GM19239 (cell line): ENCODE results near the gene LIN9.
A peak's percentile ranks its signal among the peaks of the same experiment; 100 is the strongest.
"Not testable (repeated sequence)": the region's sequence is repeated elsewhere in the genome, so short reads cannot be mapped to it uniquely, and the experiment has no call there.

Source experiments
- DNase-seq: peaks from one replicate; pipeline ENCODE4 v3.0.0; 2011; ENCODE audit warnings: low spot score; ENCODE audit not compliant: insufficient read length
- FAIRE-seq: peaks from 2 replicates; lab custom pipeline; 2011; peaks lifted over from hg19 to GRCh38; lab: Jason Lieb, UNC

Gene LIN9

DNA sequence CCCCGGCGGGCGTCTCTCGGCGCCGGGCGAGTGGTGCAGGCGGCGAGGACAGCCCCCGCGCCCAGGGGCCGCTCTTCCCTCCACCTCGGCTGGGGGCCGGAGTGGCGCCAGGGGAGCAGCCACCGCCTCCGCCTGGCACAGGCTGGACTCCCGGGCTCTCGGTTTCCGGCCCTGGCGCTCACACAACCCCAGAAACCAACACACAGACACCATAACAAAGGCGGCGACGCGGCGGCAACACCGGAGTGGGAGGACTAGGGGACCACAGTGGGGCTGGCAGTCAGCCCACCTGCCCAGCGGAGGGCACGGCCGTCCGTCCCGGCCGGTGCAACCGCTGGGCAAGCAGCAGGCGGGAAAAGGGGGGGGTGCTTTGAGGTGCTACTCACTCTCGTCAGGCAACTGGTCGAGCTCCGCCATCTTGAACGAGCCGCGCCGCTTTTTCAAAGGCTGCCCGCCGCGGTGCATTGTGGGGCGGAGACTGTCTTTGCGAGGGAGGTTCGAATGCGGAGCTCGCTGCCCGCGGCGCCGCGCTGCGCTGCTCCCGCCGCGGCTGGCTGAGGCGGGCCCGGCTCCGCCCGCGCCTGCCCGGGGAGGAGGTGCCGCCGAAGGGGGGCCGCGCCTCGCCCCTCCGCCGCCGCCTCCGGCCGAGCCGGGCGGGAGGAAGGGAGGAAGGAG lies at the start of gene LIN9:
Gene LIN9, minus strand, starts transcription at position 442 of the 675 bp plus-strand sequence. Its CDS starts 25 bp downstream, at position 417.
- DNase-seq (peak; percentile 90), FAIRE-seq (peak; percentile 81)

DNA sequence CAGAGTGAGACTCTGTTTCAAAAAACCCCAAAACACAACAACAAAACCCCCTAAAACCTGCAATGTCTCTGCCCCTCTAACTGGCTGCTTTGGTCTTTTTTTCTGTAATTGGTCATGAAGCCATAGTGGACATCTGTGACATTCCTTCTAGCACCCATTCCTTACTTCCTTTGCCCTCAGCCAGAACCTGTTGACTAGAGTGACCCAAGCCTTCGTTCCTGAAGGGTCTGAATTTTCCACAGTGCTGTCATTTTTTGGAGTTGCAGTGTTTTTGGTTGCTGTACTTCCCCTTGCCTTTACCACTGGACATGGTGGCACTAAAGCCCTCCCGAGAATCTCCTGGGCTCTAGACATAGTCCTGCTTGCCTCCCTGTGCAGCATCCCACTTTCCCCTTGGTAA lies 48.5 kb upstream of the LIN9 start:
- no peak for FAIRE-seq
- no peak for DNase-seq

DNA sequence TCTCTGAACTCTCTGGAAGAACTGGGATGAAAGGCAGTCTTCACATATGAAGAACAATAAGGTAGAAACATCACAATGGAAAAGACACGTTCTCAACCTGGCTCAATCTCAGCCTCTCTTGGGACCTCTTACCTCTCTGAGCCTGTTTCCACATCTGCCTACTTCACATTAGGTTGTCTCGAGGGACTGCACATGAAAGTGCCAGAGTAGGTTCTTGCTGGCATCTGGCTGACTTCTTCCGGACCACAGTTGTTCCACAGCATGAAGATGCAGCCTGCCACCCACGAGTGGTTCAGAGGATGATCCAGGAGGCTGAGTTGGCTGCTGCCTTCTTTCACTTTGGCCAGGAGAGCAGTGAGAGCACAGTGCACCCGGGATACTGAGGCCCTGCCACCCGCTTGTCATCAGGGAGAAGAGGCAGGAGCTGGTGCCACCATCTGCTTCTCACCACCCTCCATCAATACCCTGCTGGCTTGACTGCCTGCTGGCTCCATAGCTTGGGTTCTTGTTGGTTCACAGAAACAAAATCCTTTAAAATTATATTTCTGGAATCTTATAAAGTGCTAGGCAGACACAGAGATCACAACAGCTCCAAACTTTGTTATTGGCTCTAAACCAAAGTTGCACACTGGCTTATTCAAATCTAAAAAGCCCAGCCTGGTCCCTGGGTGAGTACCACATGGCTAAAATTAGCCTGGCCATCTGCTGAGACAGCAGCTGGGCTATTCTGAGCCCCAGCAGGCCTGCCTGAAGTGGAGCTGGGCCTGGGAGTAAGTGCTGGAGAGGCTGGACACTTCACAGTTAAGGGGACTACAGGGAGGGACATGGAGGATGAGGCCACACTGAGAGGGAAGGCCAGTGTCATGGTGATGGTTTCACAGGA lies 46.9 kb upstream of the LIN9 start:
- FAIRE-seq (peak; percentile 77), DNase-seq (no peak)

GRCh38 chr1:226355016-226355415 lies 46.1 kb upstream of the LIN9 start:
- DNase-seq, result no peak
- FAIRE-seq, result no peak

DNA sequence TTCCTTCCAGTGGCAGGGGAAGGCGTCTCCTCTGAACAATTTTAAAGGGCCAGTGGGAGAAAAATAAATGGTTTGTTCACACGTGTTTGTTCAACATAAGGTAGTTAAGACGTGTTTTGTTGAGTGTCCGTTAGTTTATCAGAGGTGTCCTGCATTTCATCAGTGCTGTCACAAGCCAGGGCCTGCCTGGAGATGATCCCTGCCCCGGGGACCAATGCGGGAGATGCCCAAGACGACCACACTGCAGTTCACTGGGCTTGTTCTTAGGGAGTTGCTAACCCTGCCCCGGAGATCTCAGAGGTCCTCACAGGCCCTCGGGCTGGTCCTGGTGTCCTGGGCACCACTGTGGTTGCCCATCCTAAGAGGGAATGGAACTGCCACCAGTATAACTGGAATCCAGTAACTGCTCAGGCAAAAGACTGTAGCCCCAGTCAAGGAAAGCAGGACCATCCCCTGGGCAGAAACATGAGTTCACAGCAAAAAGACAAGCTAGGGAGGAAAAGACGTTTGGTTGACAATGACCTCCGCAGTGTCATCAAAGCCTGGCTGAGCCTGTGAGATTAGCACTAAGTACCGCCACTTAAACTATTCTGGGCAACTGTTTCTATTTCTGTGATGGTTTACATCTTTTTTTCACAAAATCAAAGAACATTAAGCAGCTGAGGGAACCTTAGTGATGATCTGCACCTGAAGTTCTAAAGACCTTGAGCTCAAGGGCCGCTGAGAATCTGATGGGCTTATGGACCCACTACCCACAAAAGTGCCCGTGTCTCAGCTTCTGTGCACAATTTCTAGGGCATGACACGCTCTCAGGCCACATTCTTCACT lies 44.9 kb upstream of the LIN9 start:
- DNase-seq (no peak), FAIRE-seq (no peak)

DNA sequence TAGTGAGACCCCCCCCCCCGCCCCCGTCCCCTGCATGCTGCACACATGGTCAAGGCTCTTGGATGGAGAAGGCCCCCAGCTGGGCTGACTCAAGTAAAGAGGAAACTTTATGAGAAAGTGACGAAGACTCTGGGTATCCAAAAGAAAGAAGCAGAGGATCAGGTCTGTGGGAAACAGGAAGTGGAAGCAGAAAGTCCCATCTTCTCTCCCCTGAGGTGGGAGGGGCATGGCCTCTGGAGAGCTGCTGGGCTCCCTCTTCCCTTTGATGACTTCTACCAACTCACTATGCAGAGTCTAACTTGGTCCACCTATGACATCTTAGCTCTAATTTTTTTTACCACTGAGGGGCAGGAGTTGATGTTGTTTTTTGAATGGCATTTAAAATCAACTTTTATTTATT lies 42.7 kb upstream of the LIN9 start:
- FAIRE-seq, result no peak
- no peak for DNase-seq

DNA sequence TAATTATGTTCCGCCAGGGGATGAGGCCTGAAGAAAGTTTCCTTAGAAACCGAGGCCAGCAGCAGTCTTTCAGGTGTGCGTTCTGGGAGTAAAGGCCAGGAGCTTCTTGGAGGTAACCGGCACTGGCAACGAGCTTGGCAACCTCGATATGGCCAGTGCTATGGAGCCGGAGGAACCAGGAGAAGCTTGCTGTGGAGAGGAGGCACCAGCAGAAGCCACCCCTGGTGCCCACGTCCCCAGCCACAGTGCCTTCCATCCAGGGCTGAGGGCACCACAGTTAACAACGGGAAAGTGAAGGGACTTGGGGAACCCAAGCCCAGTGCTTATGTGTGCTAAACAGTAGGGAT lies 41.5 kb upstream of the LIN9 start:
- DNase-seq (no peak), FAIRE-seq (peak; percentile 44)

DNA sequence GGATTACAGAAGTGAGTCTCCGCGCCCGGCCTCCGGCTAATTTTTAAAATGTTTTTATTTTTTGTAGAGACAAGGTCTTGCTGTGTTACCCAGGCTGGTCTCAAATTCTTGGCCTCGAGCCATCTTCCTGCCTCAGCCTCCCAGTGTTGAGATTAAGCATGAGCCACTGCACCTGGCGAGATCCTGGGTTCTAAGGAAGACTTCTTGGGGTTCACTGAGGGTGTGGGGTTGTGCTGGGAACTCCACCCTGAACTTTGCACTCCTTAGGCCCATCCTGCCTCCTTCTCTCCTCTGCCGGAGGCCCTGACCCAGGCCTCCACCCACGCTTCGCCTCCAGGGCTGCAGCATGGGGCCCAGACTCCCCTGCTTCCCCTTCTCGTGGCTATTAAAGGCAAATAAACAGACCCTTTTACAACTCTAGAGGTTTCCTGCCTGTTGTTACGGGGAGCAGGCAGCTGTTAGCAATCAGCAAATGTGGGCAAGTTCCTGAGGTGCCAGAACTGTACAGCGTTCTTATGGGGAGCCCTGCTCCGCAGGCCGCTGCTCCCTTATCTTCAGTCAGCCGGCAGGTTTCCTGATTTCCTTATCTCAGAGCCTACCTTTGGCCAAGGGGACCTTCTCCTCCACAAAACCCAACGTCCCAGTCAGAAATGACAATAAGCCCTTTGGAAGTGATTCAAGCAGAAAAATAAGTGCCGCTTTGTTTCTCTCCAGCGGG lies 41.0 kb upstream of the LIN9 start:
- FAIRE-seq (peak; percentile 48), DNase-seq (no peak)

- FAIRE-seq (peak; percentile 8), DNase-seq (no peak)
These were observed 40.1 kb upstream of the LIN9 start for GRCh38 chr1:226349081-226349480.

DNA sequence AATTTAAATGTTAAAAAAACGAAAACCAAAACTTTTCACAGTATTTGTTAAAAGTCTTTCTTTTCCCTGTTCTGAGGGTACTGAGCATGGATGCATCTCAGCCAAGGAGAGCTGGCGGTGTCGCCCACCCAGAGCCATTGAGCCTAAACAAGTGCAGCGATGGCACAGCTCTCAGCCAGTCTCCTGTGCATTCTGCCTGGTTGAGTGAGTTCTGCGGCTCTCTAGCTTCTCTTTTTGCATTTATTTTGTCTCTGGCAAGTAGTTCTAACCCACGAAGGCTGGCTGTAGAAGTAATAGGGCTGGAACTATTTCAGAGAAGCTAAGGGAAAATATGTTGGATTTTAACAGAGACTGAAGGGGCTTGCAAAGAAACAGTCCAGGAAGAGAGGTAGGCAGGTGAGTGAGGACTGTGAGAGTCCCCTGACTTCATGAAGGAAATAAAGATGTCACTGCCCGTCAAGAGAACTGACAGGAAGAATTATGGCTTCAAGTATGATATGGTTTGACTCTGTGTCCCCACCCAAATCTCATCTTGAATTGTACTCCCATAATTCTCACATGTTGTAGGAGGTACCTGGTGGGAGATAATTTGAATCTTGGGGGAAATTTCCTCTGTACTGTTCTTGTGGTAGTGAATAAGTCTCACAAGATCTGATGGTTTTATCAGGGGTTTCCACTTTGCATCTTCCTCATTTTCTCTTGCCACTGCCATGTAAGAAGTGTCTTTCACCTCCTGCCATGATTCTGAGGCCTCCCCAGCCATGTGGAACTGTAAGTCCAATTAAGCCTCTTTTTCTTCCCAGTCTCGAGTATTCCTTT lies 35.7 kb upstream of the LIN9 start:
- no peak for DNase-seq
- FAIRE-seq, result no peak

GRCh38 chr1:226342656-226343055 lies 33.7 kb upstream of the LIN9 start:
- DNase-seq (no peak), FAIRE-seq (no peak)

- not testable (repeated sequence) for FAIRE-seq, DNase-seq
These were observed 31.1 kb upstream of the LIN9 start for GRCh38 chr1:226340111-226340510.

- no peak for FAIRE-seq
- DNase-seq, result no peak
These were observed 28.4 kb upstream of the LIN9 start for GRCh38 chr1:226337276-226337875.

DNA sequence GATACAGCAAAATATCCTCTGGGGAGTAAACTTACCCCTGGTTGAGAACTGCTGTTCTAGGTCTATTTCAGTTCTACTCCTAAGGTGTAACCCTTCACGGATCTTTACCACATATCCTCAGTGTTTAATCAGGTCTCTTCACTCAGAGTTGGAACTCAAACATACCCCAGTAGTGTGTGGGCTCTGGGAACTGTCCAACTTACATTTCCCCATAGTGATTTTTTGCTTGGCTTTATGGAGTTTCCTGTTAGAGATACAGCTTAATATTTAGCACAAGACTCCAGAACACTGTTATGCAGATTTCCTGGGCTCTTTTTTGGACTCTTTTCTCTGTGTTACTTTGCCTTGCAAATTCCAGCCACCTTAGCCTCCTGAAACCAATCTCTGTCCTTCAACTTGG lies 26.7 kb upstream of the LIN9 start:
- FAIRE-seq (no peak), DNase-seq (no peak)

GRCh38 chr1:226332947-226333346 lies 24.0 kb upstream of the LIN9 start:
- FAIRE-seq (no peak), DNase-seq (no peak)

- FAIRE-seq (no peak), DNase-seq (no peak)
These were observed 20.3 kb upstream of the LIN9 start for GRCh38 chr1:226329237-226329636.

DNA sequence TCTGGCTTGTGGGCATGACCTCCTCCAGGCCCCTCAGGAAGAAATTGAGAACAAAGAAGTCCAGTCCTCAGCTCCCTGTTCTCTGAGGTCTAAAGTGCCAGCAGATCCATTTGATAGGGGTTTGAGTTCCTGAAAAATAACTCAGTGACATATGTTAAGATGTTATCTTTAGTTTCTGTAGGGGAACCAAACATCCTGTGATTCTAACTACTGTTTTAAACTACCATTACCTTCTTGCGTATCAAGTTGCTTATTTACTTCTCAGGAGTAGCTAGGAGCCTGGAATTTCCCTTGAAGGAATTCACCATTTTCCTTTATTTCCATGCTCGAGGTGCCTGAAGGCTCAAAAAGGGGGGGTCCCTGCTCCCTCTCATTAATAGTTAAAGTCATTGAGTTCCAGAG lies 18.8 kb upstream of the LIN9 start:
- FAIRE-seq, result no peak

GRCh38 chr1:226325178-226325577 lies 16.2 kb upstream of the LIN9 start:
- DNase-seq (no peak), FAIRE-seq (no peak)

More for the DNA sequence above, 18.8 kb upstream of the LIN9 start:
- DNase-seq, result no peak

GRCh38 chr1:226324479-226324878 lies 15.5 kb upstream of the LIN9 start:
- no peak for FAIRE-seq
- DNase-seq, result no peak
